Measurements from ENCODE around the gene KIAA1614. TPM values are rescaled to one million over a fixed set of nuclear protein-coding genes. Genes with fewer than 3 reads are reported as not detected.

The KIAA1614 gene
- total RNA-seq, 1 experiment from 2014 or later = 3.3 TPM

GRCh38 chr1:180888870-180889269, 23.8 kb upstream of the KIAA1614 start (continued):
- TF ChIP-seq ATF6 (CRISPR knock-in tag; IDR thresholded peaks at IDR 0.05) = no peak
- TF ChIP-seq ZNF512 (CRISPR knock-in tag; IDR thresholded peaks at IDR 0.05; ENCODE audit: borderline replicate concordance) = no peak
- TF ChIP-seq ZSCAN18 (CRISPR knock-in tag; IDR thresholded peaks at IDR 0.05) = no peak
- TF ChIP-seq NFE2L1 (CRISPR knock-in tag; IDR thresholded peaks at IDR 0.05) = no peak
- TF ChIP-seq AR (CRISPR knock-in tag; IDR thresholded peaks at IDR 0.05) = no peak

- peaks cover 5% of the 10 kb centered on the region for H3K4me1 Mint-ChIP-seq
- no peak overlapping the region for H3K27ac Mint-ChIP-seq
- DNase-seq (ENCODE audit: low spot score) = no peak
- no peaks in the 10 kb centered on the region for H3K36me3 Mint-ChIP-seq
- H3K4me3 Mint-ChIP-seq = no peak overlapping the region
- ChIA-PET CTCF (no interaction called here), POLR2A (no interaction called here)
- no peaks in the 10 kb centered on the region for H3K27me3 Mint-ChIP-seq (ENCODE audit: low read depth)
- peak; percentile 52; the same call in 1 of the 2 replicates for ATAC-seq
- no peaks in the 10 kb centered on the region for H3K9me3 Mint-ChIP-seq
- TF ChIP-seq E2F1 (CRISPR knock-in tag; IDR thresholded peaks at IDR 0.05) = no peak
- no peak for TF ChIP-seq CREB1 (CRISPR knock-in tag; IDR thresholded peaks at IDR 0.05)
- no peak for TF ChIP-seq GRHL2 (CRISPR knock-in tag; IDR thresholded peaks at IDR 0.05; ENCODE audit: insufficient replicate concordance, severe bottlenecking)
- no peak for TF ChIP-seq FOXK1 (CRISPR knock-in tag; IDR thresholded peaks at IDR 0.05)
- TF ChIP-seq NFE2L1 (CRISPR knock-in tag; IDR thresholded peaks at IDR 0.05) = no peak
Measured at GRCh38 chr1:180889325-180889724, 23.4 kb upstream of the KIAA1614 start.

GRCh38 chr1:180892272-180892671, 20.4 kb upstream of the KIAA1614 start:
- ChIA-PET POLR2A (interaction anchor here (0.6 kb wide), 1 partner anchor 738 kb away, joined by 3 read pairs; the partner anchor contains the start of gene QSOX1), CTCF (interaction anchor here (0.8 to 1.0 kb wide), 2 partner anchors 11 to 250 kb away, joined by 3 to 4 read pairs; no protein-coding TSS in a partner anchor)
- no peak for DNase-seq (ENCODE audit: low spot score)
- no peak overlapping the region for H3K27ac Mint-ChIP-seq
- H3K4me3 Mint-ChIP-seq = no peak overlapping the region
- H3K9me3 Mint-ChIP-seq = no peaks in the 10 kb centered on the region
- no peak for ATAC-seq
- no peaks in the 10 kb centered on the region for H3K36me3 Mint-ChIP-seq
- H3K4me1 Mint-ChIP-seq = peaks cover 5% of the 10 kb centered on the region
- TF ChIP-seq STAT6 (CRISPR knock-in tag; conservative IDR thresholded peaks at IDR 0.05; ENCODE audit: low read depth) (no peak), MLX (CRISPR knock-in tag; IDR thresholded peaks at IDR 0.05) (no peak), HMGA2 (CRISPR knock-in tag; IDR thresholded peaks at IDR 0.05) (no peak), NR3C1 (CRISPR knock-in tag; conservative IDR thresholded peaks at IDR 0.05; ENCODE audit: low read depth) (no peak)
- no peaks in the 10 kb centered on the region for H3K27me3 Mint-ChIP-seq (ENCODE audit: low read depth)
